Measurements from ENCODE around the gene STC2. TPM values are rescaled to one million over a fixed set of nuclear protein-coding genes. Genes with fewer than 3 reads are reported as not detected.
A peak's percentile ranks its signal among the peaks of the same experiment; 100 is the strongest.

The STC2 gene
- polyA plus RNA-seq, 1 donor from 2014 or later = not detected

DNA sequence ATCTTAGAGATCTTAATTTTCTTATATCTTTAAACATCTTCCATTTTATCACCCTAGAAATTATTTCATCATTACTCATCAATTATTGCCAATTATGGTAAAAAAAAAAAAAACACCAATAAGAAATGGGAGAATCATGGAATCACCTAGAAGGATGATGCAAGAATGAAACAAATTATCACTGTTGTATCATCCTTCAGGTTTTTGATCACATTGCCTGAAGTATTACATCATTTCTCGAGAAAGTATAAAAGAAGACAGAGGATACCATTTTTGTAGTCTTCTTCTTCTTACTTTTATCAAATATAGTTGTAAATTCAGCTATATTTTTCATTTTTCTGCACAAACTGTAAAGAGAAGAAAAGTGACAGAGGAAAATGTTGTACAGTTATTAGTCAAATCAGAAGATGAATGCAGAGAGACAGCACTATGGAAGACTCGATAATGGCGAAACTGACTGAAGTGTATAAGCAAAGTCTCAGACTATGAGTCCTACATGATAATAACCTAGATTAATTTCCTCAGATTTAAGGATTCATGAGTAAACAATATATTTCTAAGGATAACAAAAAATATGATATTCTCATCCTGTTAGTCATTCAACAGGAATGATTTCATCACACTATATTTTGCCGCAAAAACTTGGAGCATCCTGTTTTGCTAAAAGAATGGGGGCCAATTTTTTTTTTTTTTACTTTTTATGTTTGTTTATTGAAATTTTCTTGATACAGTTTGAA, 5.9 kb upstream of the STC2 start:
- Mint-ChIP-seq H3K9me3 (peaks cover 0 to 9% (median 0%) of the 10 kb centered on the region in 3 donors), H3K4me3 (no peak overlapping the region), H3K27ac (no peak overlapping the region), H3K36me3 (no peaks in the 10 kb centered on the region), H3K4me1 (peaks cover 0 to 5% (median 1%) of the 10 kb centered on the region in 3 donors), H3K27me3 (peaks cover 32% of the 10 kb centered on the region)

DNA sequence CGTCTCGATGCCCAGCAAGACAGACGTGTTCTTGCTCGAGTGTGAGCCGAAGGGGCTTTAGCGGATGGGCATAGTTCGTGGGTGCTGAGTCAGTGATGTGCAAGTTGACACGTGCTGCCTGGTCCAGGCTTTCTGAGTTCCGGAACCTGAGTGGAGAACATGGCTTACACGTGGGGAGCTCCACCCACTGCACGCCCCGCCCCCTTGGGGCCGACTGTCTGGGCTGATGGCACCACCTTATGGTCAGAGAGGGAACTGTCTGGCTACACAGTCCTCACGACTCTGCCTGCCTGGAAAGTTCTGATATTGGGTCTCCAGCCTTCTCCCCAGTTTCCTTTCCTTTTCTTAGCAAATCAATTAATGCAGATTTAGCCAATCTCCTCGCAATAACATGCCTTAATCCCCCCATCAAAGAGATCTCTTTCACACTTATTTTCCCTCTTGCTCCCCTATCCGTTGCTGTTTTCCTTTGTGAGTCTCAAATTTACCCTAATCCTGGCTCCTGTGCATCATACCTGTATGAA, 3.8 kb upstream of the STC2 start:
- Mint-ChIP-seq H3K27me3 (peaks cover 41% of the 10 kb centered on the region), H3K4me1 (peaks cover 0 to 10% (median 4%) of the 10 kb centered on the region in 3 donors), H3K36me3 (peaks cover 1% of the 10 kb centered on the region), H3K27ac (no peak overlapping the region), H3K4me3 (peak overlapping the region in 1 of 4 donors; percentile 23), H3K9me3 (peaks cover 0 to 9% (median 0%) of the 10 kb centered on the region in 3 donors)

DNA sequence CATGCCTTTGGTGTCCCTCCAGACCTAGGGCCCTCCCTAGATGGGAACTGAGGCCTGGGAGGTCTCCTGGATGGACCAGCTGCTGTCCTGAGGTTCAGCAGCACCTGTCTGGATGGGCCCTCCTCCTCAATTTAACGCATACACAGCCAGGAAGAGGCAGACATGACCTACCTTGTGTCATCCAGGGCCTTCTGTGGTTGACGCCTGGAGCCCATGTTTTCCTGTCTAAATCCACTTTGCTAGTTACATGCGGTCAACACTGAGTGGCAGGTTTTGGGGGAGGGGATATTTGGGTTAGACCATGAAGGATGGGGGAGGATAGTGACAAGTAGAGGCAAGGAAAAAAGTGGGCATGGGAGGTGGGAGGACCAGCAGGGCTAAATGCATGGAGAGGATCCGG, 3.1 kb upstream of the STC2 start:
- Mint-ChIP-seq H3K4me3 (peak overlapping the region in 1 of 4 donors; percentile 14), H3K4me1 (peaks cover 0 to 10% (median 4%) of the 10 kb centered on the region in 3 donors), H3K9me3 (peaks cover 0 to 9% (median 1%) of the 10 kb centered on the region in 3 donors), H3K27ac (no peak overlapping the region), H3K27me3 (peaks cover 43% of the 10 kb centered on the region), H3K36me3 (peaks cover 1% of the 10 kb centered on the region)

GRCh38 chr5:173330338-173331206, 2.4 kb upstream of the STC2 start:
- peak overlapping the region in 1 of 4 donors; percentile 14 for H3K4me3 Mint-ChIP-seq
- H3K27me3 Mint-ChIP-seq = peaks cover 46% of the 10 kb centered on the region
- no peak overlapping the region for H3K27ac Mint-ChIP-seq
- peaks cover 1% of the 10 kb centered on the region for H3K36me3 Mint-ChIP-seq
- H3K4me1 Mint-ChIP-seq = peaks cover 0 to 10% (median 4%) of the 10 kb centered on the region in 3 donors
- peaks cover 0 to 9% (median 4%) of the 10 kb centered on the region in 3 donors for H3K9me3 Mint-ChIP-seq

DNA sequence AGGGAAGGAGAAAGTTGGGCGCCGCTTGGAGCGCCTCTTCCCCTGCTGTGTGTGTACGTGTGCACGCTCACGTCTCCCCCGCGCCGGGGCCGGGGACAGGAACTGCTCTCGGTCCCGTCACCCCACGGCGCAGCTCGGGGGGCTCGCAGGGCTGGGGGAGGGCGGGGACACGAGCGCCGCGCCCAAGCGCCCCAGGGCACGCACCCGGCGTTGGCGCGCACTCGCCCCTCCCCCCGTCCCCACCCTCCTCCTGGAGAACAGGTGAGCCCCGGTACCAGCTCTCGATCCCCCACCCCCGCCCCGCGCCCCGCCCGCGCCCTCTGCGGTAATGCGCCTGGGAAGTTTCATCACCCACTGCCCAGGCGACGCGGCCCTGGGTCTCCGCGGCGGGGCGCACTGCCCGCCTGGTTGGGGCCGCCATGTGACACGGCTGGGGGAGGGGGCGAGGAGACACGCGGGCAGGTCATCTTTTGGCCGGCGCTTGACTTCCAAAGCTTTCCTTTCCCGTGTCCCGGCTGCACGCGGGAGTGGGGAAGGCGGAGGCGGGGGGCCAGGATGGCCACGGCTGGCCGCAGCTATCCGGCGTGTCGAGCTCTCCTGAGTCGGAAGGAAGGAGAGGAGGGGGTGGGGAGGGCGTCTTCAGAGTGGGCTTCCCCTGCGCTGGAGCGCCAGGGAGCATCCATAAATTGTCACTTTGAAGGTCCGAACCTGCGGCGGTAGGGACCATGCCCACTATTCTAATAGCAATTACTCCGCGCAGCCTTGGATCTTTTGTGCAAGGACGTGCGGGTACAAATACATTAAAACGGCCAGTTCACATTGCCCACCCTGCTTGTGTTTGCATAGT, 1.5 kb upstream of the STC2 start:
- peak overlapping the region in 1 of 4 donors; percentile 68 for H3K4me3 Mint-ChIP-seq
- H3K27ac Mint-ChIP-seq = no peak overlapping the region
- peaks cover 0 to 11% (median 4%) of the 10 kb centered on the region in 3 donors for H3K4me1 Mint-ChIP-seq
- H3K27me3 Mint-ChIP-seq = peaks cover 54% of the 10 kb centered on the region
- H3K36me3 Mint-ChIP-seq = peaks cover 1% of the 10 kb centered on the region
- peaks cover 0 to 9% (median 4%) of the 10 kb centered on the region in 3 donors for H3K9me3 Mint-ChIP-seq

GRCh38 chr5:173328844-173329490, 753 bp upstream of the STC2 start:
- H3K4me3 Mint-ChIP-seq = peak overlapping the region in 2 of 4 donors; percentile 58 to 73

GRCh38 chr5:173327084-173327947, 898 bp downstream of the STC2 start:
- peaks cover 1% of the 10 kb centered on the region for H3K36me3 Mint-ChIP-seq
- peaks cover 0 to 8% (median 4%) of the 10 kb centered on the region in 3 donors for H3K9me3 Mint-ChIP-seq
- peak overlapping the region in 1 of 4 donors; percentile 8 for H3K4me3 Mint-ChIP-seq
- H3K27ac Mint-ChIP-seq = no peak overlapping the region
- H3K4me1 Mint-ChIP-seq = peaks cover 0 to 14% (median 4%) of the 10 kb centered on the region in 3 donors
- H3K27me3 Mint-ChIP-seq = peaks cover 61% of the 10 kb centered on the region

More at GRCh38 chr5:173328844-173329490, 753 bp upstream of the STC2 start:
- peaks cover 0 to 14% (median 4%) of the 10 kb centered on the region in 3 donors for H3K4me1 Mint-ChIP-seq
- H3K9me3 Mint-ChIP-seq = peaks cover 0 to 9% (median 4%) of the 10 kb centered on the region in 3 donors
- peaks cover 61% of the 10 kb centered on the region for H3K27me3 Mint-ChIP-seq
- H3K27ac Mint-ChIP-seq = no peak overlapping the region
- peaks cover 1% of the 10 kb centered on the region for H3K36me3 Mint-ChIP-seq

GRCh38 chr5:173326501-173326960, 1.7 kb downstream of the STC2 start:
- H3K4me1 Mint-ChIP-seq = peaks cover 0 to 10% (median 4%) of the 10 kb centered on the region in 3 donors
- peaks cover 1% of the 10 kb centered on the region for H3K36me3 Mint-ChIP-seq
- peak overlapping the region in 1 of 4 donors; percentile 58 for H3K4me3 Mint-ChIP-seq
- H3K27me3 Mint-ChIP-seq = peaks cover 55% of the 10 kb centered on the region
- no peak overlapping the region for H3K27ac Mint-ChIP-seq
- peaks cover 0 to 4% (median 3%) of the 10 kb centered on the region in 3 donors for H3K9me3 Mint-ChIP-seq

- peaks cover 1% of the 10 kb centered on the region for H3K36me3 Mint-ChIP-seq
Measured at GRCh38 chr5:173325091-173325698, 3.0 kb downstream of the STC2 start.

DNA sequence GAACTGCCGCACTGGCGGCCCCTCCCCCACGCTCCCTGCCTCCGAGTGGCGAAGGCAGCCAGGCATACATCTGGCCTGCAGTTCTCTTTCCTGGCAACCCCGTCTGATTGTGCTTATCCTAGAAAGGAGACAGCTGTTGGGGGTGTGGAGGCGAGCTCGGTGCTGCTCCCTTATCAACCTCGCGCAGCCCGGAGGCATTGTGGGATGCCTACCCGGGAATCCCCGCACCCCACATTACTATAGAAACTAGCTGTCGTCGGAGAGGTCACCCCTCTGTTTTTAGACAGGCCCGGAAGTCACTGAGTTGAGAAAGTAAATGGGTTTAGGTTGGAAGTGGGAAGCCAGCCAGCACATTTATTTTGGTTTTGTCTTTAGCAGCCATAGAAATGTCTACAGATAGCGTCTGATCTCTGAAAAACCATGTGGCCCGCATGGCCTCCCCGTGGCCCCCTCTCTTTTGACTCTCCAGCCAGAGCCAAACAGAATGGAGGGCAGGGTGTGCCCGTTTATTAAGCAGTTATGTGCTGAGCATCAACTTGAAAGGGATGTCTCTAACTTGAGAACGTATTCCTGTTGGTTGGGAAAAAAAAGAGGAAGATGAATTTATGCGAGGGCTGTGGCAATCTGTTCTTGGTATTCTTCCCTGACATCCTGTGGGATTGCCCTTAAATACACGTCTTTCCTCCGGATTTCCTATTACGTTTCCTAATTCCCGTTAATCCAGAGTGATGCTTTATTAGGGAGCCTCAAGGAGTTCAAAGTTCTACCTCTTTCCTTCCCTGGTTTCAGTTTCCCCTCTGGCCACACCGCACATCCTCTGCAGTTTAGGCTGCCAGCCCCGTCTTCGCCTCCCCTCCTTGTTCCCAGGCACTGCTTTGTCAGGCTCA, 3.9 kb downstream of the STC2 start:
- peaks cover 0 to 4% (median 0%) of the 10 kb centered on the region in 3 donors for H3K9me3 Mint-ChIP-seq
- peaks cover 45% of the 10 kb centered on the region for H3K27me3 Mint-ChIP-seq
- peaks cover 0 to 10% (median 4%) of the 10 kb centered on the region in 3 donors for H3K4me1 Mint-ChIP-seq
- peak overlapping the region in 1 of 3 donors; percentile 26 for H3K27ac Mint-ChIP-seq
- peaks cover 1% of the 10 kb centered on the region for H3K36me3 Mint-ChIP-seq
- peak overlapping the region in 2 of 4 donors; percentile 49 to 80 for H3K4me3 Mint-ChIP-seq

More at GRCh38 chr5:173325091-173325698, 3.0 kb downstream of the STC2 start:
- Mint-ChIP-seq H3K27ac (no peak overlapping the region), H3K4me3 (no peak overlapping the region), H3K9me3 (peaks cover 0 to 4% (median 0%) of the 10 kb centered on the region in 3 donors), H3K4me1 (peaks cover 0 to 10% (median 4%) of the 10 kb centered on the region in 3 donors), H3K27me3 (peaks cover 50% of the 10 kb centered on the region)

DNA sequence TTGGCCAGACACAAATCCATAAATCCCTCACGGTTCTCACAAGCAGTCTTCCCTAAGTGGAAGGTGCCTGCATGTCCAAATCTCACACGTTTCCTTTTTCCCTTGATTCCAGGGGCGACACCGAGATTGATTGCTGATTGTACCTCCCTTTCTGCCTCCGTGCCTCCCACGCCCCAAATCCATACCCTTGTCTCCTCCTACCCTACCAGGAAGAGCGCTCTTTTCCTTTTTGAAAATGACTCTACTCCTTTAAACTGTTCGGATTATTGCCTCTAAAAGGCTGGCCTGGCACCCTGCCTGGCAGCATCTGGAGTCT, 4.5 kb downstream of the STC2 start:
- Mint-ChIP-seq H3K4me1 (peaks cover 0 to 6% (median 4%) of the 10 kb centered on the region in 3 donors), H3K4me3 (no peak overlapping the region), H3K27me3 (peaks cover 42% of the 10 kb centered on the region), H3K36me3 (peaks cover 1% of the 10 kb centered on the region), H3K9me3 (peaks cover 0 to 4% (median 0%) of the 10 kb centered on the region in 3 donors), H3K27ac (no peak overlapping the region)
